Left forelimb (tissue), 1 donor: Measurements from ENCODE around the gene OTOP3.

Experiments
- DNase-seq: peaks from one replicate; pipeline ENCODE4 v3.0.0-alpha.2; 2018; ENCODE audit warnings: low spot score

OTOP3 gene

GRCh38 chr17:74986206-74986576, 50.5 kb downstream of the OTOP3 start:
- no peak for DNase-seq

GRCh38 chr17:74987418-74987908, 51.8 kb downstream of the OTOP3 start, which contains the start of gene CDR2L:
Gene CDR2L (plus strand): TSS chr17:74987632. CDS start chr17:74988044, 412 bp downstream.
- peak; percentile 96 for DNase-seq

GRCh38 chr17:74987909-74988711, 52.4 kb downstream of the OTOP3 start:
- peak; percentile 92 for DNase-seq

- DNase-seq: no peak
These were observed 54.9 kb downstream of the OTOP3 start for GRCh38 chr17:74990581-74991105.

GRCh38 chr17:74992223-74992622, 56.5 kb downstream of the OTOP3 start:
- no peak for DNase-seq

- no peak for DNase-seq
These were observed 58.7 kb downstream of the OTOP3 start for GRCh38 chr17:74994440-74994839.

- DNase-seq: no peak
These were observed 60.1 kb downstream of the OTOP3 start for GRCh38 chr17:74995847-74996246.

- no peak for DNase-seq
These were observed 63.1 kb downstream of the OTOP3 start for GRCh38 chr17:74998783-74999182.

- DNase-seq: no peak
These were observed 63.8 kb downstream of the OTOP3 start for GRCh38 chr17:74999523-74999922.
